HL-60 (cell line): ENCODE data around the gene BICDL2.

ENCODE experiments used
- DNase-seq, 2 experiments: peaks; one replicate each; pipeline ENCODE4 v3.0.0-alpha.2; 2010 to 2020; ENCODE audit warnings: low read depth in 1 of 2, low spot score in 1 of 2
- H3K27ac ChIP-seq: fragments of 250-450 bp; sonication (Bioruptor Pico); replicated peaks from 2 replicates; pipeline ENCODE4 v1.5.1; 2020; ENCODE audit warnings: mild to moderate bottlenecking, moderate library complexity
- H3K27me3 ChIP-seq: fragments of 250-450 bp; sonication (Bioruptor Pico); 2 replicates; pipeline ENCODE4 v1.5.1; 2021; ENCODE audit warnings: mild to moderate bottlenecking, moderate library complexity; ENCODE audit not compliant: insufficient read depth, poor library complexity, severe bottlenecking
- H3K4me3 ChIP-seq: replicated peaks from 2 replicates; pipeline ENCODE4 v1.5.1; 2011; ENCODE audit warnings: mild to moderate bottlenecking, control low read depth, low read length; ENCODE audit not compliant: insufficient read depth
- CTCF ChIP-seq: IDR thresholded peaks from one replicate; pipeline ENCODE4 v1.5.1; 2011; ENCODE audit warnings: low read length, control low read depth, inconsistent platforms; ENCODE audit not compliant: insufficient read depth
- GABPA ChIP-seq: IDR thresholded peaks from 2 replicates; pipeline ENCODE4 v1.6.1; 2012; ENCODE audit warnings: low read depth
- POLR2AphosphoS5 ChIP-seq: IDR thresholded peaks from 2 replicates; pipeline ENCODE4 v1.6.1; 2012; ENCODE audit warnings: low read depth
- SPI1 ChIP-seq: IDR thresholded peaks from 2 replicates; pipeline ENCODE4 v1.6.1; 2012; ENCODE audit warnings: low read depth, mild to moderate bottlenecking, borderline replicate concordance
- TF ChIP-seq, protein P1 (sequence below): IDR thresholded peaks from 2 replicates; pipeline ENCODE4 v1.6.1; 2012; ENCODE audit warnings: low read depth; ENCODE audit not compliant: insufficient replicate concordance

The BICDL2 gene

GRCh38 chr16:3010510-3010909, 26.2 kb downstream of the BICDL2 start:
- no peak for DNase-seq
- Histone ChIP-seq H3K27me3 (no peaks in the 10 kb centered on the region), H3K27ac (no peak overlapping the region), H3K4me3 (no peak overlapping the region)
- TF ChIP-seq POLR2AphosphoS5 (no peak), GABPA (no peak), SPI1 (no peak), CTCF (no peak)
- TF ChIP-seq, protein P1, sequence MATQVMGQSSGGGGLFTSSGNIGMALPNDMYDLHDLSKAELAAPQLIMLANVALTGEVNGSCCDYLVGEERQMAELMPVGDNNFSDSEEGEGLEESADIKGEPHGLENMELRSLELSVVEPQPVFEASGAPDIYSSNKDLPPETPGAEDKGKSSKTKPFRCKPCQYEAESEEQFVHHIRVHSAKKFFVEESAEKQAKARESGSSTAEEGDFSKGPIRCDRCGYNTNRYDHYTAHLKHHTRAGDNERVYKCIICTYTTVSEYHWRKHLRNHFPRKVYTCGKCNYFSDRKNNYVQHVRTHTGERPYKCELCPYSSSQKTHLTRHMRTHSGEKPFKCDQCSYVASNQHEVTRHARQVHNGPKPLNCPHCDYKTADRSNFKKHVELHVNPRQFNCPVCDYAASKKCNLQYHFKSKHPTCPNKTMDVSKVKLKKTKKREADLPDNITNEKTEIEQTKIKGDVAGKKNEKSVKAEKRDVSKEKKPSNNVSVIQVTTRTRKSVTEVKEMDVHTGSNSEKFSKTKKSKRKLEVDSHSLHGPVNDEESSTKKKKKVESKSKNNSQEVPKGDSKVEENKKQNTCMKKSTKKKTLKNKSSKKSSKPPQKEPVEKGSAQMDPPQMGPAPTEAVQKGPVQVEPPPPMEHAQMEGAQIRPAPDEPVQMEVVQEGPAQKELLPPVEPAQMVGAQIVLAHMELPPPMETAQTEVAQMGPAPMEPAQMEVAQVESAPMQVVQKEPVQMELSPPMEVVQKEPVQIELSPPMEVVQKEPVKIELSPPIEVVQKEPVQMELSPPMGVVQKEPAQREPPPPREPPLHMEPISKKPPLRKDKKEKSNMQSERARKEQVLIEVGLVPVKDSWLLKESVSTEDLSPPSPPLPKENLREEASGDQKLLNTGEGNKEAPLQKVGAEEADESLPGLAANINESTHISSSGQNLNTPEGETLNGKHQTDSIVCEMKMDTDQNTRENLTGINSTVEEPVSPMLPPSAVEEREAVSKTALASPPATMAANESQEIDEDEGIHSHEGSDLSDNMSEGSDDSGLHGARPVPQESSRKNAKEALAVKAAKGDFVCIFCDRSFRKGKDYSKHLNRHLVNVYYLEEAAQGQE: no peak

GRCh38 chr16:3009568-3010390, 27.0 kb downstream of the BICDL2 start:
- no peaks in the 10 kb centered on the region for H3K27me3 ChIP-seq
- H3K27ac ChIP-seq: no peak overlapping the region; the same call in 1 of the 2 replicates
- DNase-seq: no peak
- H3K4me3 ChIP-seq: no peak overlapping the region
- no peak for TF ChIP-seq SPI1
- TF ChIP-seq, protein P1: no peak
- no peak for TF ChIP-seq CTCF
- no peak for TF ChIP-seq POLR2AphosphoS5
- TF ChIP-seq GABPA: no peak

- no peak for TF ChIP-seq POLR2AphosphoS5
- TF ChIP-seq CTCF: no peak
- no peak for TF ChIP-seq SPI1
- TF ChIP-seq GABPA: no peak
- H3K27ac ChIP-seq: peak overlapping the region; percentile 90
- DNase-seq: no peak
- no peak overlapping the region for H3K4me3 ChIP-seq
- no peaks in the 10 kb centered on the region for H3K27me3 ChIP-seq
Observed at GRCh38 chr16:3008690-3009037, 28.1 kb downstream of the BICDL2 start.
